ENCODE results near the gene PTPRN2. TPM values are rescaled to one million over a fixed set of nuclear protein-coding genes. Genes with fewer than 3 reads are reported as not detected.
"Not testable (repeated sequence)": the region's sequence is repeated elsewhere in the genome, so short reads cannot be mapped to it uniquely, and the experiment has no call there.

PTPRN2 gene
- total RNA-seq, 1 donor from 2014 or later, result 1.8 TPM

DNA sequence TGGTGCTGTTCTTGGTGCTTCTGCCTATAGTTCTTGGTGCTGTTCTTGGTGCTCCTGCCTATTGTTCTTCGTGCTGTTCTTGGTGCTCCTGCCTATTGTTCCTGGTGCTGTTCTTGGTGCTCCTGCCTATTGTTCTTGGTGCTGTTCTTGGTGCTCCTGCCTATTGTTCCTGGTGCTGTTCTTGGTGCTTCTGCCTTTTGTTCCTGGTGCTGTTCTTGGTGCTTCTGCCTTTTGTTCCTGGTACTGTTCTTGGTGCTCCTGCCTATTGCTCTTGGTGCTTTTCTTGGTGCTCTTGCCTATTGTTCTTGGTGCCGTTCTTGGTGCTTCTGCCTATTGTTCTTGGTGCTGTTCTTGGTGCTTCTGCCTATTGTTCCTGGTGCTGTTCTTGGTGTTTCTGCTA lies 71.1 kb downstream of the PTPRN2 start:
- ChIA-PET CTCF (no interaction called here), POLR2A (no interaction called here)
- TF ChIP-seq, protein P1, sequence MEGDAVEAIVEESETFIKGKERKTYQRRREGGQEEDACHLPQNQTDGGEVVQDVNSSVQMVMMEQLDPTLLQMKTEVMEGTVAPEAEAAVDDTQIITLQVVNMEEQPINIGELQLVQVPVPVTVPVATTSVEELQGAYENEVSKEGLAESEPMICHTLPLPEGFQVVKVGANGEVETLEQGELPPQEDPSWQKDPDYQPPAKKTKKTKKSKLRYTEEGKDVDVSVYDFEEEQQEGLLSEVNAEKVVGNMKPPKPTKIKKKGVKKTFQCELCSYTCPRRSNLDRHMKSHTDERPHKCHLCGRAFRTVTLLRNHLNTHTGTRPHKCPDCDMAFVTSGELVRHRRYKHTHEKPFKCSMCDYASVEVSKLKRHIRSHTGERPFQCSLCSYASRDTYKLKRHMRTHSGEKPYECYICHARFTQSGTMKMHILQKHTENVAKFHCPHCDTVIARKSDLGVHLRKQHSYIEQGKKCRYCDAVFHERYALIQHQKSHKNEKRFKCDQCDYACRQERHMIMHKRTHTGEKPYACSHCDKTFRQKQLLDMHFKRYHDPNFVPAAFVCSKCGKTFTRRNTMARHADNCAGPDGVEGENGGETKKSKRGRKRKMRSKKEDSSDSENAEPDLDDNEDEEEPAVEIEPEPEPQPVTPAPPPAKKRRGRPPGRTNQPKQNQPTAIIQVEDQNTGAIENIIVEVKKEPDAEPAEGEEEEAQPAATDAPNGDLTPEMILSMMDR (IDR thresholded peaks at IDR 0.05), result no peak
- peaks cover 4% of the 10 kb centered on the region for H3K27me3 Mint-ChIP-seq
- H3K9me3 Mint-ChIP-seq, result peaks cover 14% of the 10 kb centered on the region
- no peak for ATAC-seq (ENCODE audit: low read depth)
- H3K36me3 Mint-ChIP-seq (ENCODE audit: low read depth), result no peaks in the 10 kb centered on the region
- H3K4me3 Mint-ChIP-seq, result no peak overlapping the region
- no peak overlapping the region for H3K27ac Mint-ChIP-seq
- no peak for DNase-seq
- H3K4me1 Mint-ChIP-seq, result no peaks in the 10 kb centered on the region
- intact Hi-C loops (cut with micrococcal nuclease), result no loop called here

DNA sequence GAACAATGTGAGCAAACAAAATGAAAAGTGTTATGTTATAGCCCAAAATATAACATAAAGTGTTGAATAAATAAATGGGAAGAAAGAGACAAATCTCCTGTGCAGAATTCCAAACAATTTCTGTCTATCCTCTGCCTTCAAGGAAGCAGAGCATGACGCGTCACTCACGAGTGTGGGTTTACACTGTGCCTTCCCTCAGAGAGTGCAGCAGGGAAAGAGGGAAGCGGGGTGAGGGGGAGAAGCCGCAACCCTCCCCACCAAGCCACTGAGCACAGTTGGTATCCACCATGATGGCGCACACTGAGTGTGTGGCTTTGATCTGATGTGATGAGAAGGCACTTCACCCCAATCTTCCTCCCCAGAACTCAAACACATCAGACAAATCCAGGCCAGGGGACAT lies 74.8 kb downstream of the PTPRN2 start:
- H3K4me1 Mint-ChIP-seq, result no peaks in the 10 kb centered on the region
- no peak overlapping the region for H3K27ac Mint-ChIP-seq
- DNase-seq (no peak), ATAC-seq (ENCODE audit: low read depth) (no peak)
- POLR2A ChIA-PET, result no interaction called here
- H3K4me3 Mint-ChIP-seq, result no peak overlapping the region
- TF ChIP-seq, protein P1 (IDR thresholded peaks at IDR 0.05), result no peak
- intact Hi-C loops (cut with micrococcal nuclease), result no loop called here
- CTCF ChIA-PET, result no interaction called here
- H3K27me3 Mint-ChIP-seq, result peaks cover 4% of the 10 kb centered on the region
- H3K36me3 Mint-ChIP-seq (ENCODE audit: low read depth), result no peaks in the 10 kb centered on the region
- H3K9me3 Mint-ChIP-seq, result peaks cover 22% of the 10 kb centered on the region

DNA sequence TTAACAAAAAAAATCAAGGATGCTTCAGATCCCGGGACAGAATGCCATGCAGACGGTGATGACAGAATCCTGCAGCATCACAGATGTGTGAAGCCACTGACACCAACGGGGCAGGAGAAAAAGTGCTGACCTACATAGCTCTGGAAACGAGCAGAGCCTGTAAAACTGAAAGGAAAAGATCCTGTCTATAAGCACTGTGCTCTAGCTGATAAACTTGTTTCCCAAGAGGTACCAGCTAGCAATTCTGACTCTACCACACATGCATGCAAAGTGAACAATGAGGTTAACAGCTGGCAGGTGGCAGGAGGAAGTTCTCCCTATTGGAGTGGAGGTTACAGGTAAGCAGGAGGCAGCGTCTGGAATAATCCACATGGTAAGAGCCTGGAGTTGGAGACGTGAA lies 75.6 kb downstream of the PTPRN2 start:
- ChIA-PET CTCF (no interaction called here), POLR2A (no interaction called here)
- Mint-ChIP-seq H3K4me3 (no peak overlapping the region), H3K27ac (no peak overlapping the region), H3K36me3 (ENCODE audit: low read depth) (no peaks in the 10 kb centered on the region), H3K9me3 (peaks cover 22% of the 10 kb centered on the region), H3K4me1 (no peaks in the 10 kb centered on the region), H3K27me3 (no peaks in the 10 kb centered on the region)
- intact Hi-C loops (cut with micrococcal nuclease), result no loop called here
- no peak for DNase-seq
- TF ChIP-seq, protein P1 (IDR thresholded peaks at IDR 0.05), result no peak
- ATAC-seq (ENCODE audit: low read depth), result no peak

DNA sequence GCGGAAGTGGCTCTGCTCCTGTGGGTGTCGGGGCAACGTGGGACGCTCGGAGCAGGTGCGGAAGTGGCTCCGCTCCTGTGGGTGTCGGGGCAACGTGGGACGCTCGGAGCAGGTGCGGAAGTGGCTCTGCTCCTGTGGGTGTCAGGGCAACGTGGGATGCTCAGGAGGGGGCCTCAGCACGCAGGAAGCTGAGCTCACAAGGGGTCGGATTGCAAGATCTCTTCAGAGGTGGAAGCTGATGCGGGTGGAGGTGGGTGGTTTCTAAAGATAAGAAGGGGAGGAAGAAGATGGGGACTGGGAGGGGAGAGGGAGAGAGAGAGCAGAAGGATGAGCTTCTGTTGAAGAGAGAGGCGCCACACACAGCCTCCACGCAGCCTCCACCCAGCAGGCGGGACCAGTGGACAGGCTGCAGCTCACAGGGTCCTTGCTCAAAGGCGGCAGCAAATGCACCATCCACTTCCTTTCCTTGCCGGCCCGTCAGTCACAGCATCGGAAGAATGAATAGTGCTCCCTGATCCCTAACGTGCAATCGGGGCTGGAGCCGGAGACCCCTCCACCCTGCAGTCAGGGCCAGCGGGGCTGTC lies 78.7 kb downstream of the PTPRN2 start:
- no peak for ATAC-seq (ENCODE audit: low read depth)
- POLR2A ChIA-PET, result no interaction called here
- no peaks in the 10 kb centered on the region for H3K36me3 Mint-ChIP-seq (ENCODE audit: low read depth)

DNA sequence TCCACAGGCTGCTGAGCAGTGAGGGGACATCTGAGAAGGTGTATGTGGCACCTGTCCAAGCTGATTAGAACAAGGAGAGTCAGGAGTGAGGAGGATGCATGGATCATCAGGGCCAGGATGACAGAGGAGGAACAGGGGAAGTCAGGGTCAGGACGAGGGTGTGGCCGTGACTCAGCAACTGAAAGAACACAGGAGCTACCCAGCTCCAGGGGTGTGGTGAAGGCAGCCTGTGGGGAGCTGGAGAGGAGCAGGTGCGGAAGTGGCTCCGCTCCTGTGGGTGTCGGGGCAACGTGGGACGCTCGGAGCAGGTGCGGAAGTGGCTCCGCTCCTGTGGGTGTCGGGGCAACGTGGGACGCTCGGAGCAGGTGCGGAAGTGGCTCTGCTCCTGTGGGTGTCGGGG lies 79.3 kb downstream of the PTPRN2 start:
- intact Hi-C loops (cut with micrococcal nuclease); CTCF ChIA-PET: not testable (repeated sequence)
- peaks cover 24% of the 10 kb centered on the region for H3K9me3 Mint-ChIP-seq

More for the DNA sequence above, 78.7 kb downstream of the PTPRN2 start:
- Mint-ChIP-seq H3K4me3 (no peak overlapping the region), H3K9me3 (peaks cover 24% of the 10 kb centered on the region), H3K27me3 (no peaks in the 10 kb centered on the region), H3K4me1 (no peaks in the 10 kb centered on the region), H3K27ac (no peak overlapping the region)
- TF ChIP-seq, protein P1 (IDR thresholded peaks at IDR 0.05), result no peak
- intact Hi-C loops (cut with micrococcal nuclease), result no loop called here
- CTCF ChIA-PET, result no interaction called here
- DNase-seq, result no peak

DNA sequence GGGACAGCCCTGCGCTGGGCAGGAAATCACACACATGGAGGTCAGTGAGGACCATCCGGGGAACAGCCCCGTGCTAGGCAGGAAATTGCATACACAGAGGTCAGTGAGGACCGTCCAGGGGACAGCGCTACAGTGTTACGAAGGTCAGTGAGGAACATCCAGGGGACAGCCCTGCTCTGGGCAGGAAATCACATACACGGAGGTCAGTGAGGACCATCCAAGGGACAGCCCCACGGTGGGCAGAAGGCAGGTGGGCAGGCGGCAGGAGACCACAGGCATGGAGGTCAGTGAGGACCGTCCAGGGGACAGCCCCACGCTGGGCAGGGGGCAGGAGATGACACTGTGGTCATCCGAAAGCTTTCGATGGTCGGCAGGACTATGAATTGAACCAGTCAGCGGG lies 79.7 kb downstream of the PTPRN2 start:
- POLR2A ChIA-PET, result no interaction called here
- Mint-ChIP-seq H3K4me1 (no peaks in the 10 kb centered on the region), H3K4me3 (no peak overlapping the region), H3K9me3 (peaks cover 24% of the 10 kb centered on the region), H3K36me3 (ENCODE audit: low read depth) (no peaks in the 10 kb centered on the region), H3K27me3 (no peaks in the 10 kb centered on the region), H3K27ac (no peak overlapping the region)
- DNase-seq (no peak), ATAC-seq (ENCODE audit: low read depth) (no peak)
- intact Hi-C loops (cut with micrococcal nuclease), result no loop called here
- CTCF ChIA-PET, result no interaction called here
- TF ChIP-seq, protein P1 (IDR thresholded peaks at IDR 0.05), result no peak

More for the DNA sequence above, 79.3 kb downstream of the PTPRN2 start:
- H3K4me1 Mint-ChIP-seq; DNase-seq; H3K36me3 Mint-ChIP-seq (ENCODE audit: low read depth); H3K27me3 Mint-ChIP-seq; POLR2A ChIA-PET; ATAC-seq (ENCODE audit: low read depth); H3K27ac Mint-ChIP-seq; H3K4me3 Mint-ChIP-seq: not testable (repeated sequence)

DNA sequence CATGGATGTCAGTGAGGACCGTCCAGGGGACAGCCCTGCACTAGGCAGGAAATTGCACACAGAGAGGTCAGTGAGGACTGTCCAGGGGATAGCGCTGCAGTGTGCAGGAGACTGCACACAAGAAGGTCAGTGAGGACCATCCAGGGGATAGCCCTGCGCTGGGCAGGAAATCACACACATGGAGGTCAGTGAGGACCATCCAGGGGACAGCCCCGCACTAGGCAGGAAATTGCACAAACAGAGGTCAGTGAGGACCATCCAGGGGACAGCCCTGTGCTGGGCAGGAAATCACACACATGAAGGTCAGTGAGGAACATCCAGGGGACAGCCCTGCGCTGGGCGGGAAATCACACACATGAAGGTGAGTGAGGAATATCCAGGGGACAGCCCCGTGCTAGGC lies 80.4 kb downstream of the PTPRN2 start:
- CTCF ChIA-PET; ATAC-seq (ENCODE audit: low read depth); H3K4me1 Mint-ChIP-seq; DNase-seq; intact Hi-C loops (cut with micrococcal nuclease); H3K36me3 Mint-ChIP-seq (ENCODE audit: low read depth); H3K4me3 Mint-ChIP-seq; H3K27ac Mint-ChIP-seq; H3K27me3 Mint-ChIP-seq; POLR2A ChIA-PET: not testable (repeated sequence)
- peaks cover 16% of the 10 kb centered on the region for H3K9me3 Mint-ChIP-seq
